Mesenchymal stem cell (in vitro differentiated cells and primary cell): ENCODE measurements around the gene AOX1.

Source experiments
- DNase-seq: peaks from one replicate; pipeline ENCODE4 v3.0.0-alpha.2; 2013
- H2AFZ ChIP-seq: one replicate; pipeline ENCODE4 v1.6.1; 2013; ENCODE audit warnings: low read depth, mild to moderate bottlenecking, control low read depth, inconsistent platforms, low read length, moderate library complexity
- H2AK5ac ChIP-seq: 2 replicates; pipeline ENCODE4 v1.6.1; 2013; ENCODE audit warnings: low read length, moderate library complexity, mild to moderate bottlenecking, inconsistent platforms; ENCODE audit not compliant: severe bottlenecking
- H2BK120ac ChIP-seq: one replicate; pipeline ENCODE4 v1.6.1; 2013; ENCODE audit warnings: low read depth, mild to moderate bottlenecking, inconsistent platforms, low read length, moderate library complexity
- H2BK12ac ChIP-seq, 2 experiments: one replicate each; pipeline ENCODE4 v1.6.1; 2013; ENCODE audit warnings: inconsistent platforms in 2 of 2, low read length in 2 of 2, mild to moderate bottlenecking in 2 of 2, moderate library complexity in 2 of 2, control low read depth in 1 of 2
- H2BK15ac ChIP-seq: one replicate; pipeline ENCODE4 v1.6.1; 2013; ENCODE audit warnings: mild to moderate bottlenecking, low read depth, inconsistent platforms; ENCODE audit not compliant: poor library complexity, severe bottlenecking
- H2BK5ac ChIP-seq: 2 replicates; pipeline ENCODE4 v1.6.1; 2013; ENCODE audit warnings: low read depth, mild to moderate bottlenecking, low read length, control low read depth, inconsistent platforms; ENCODE audit not compliant: poor library complexity, severe bottlenecking
- H3K14ac ChIP-seq, 2 experiments: one replicate each; pipeline ENCODE4 v1.6.1; 2013; ENCODE audit warnings: inconsistent platforms in 2 of 2, low read length in 2 of 2, control low read depth in 1 of 2, mild to moderate bottlenecking in 1 of 2, moderate library complexity in 1 of 2
- H3K18ac ChIP-seq, 2 experiments: one replicate each; pipeline ENCODE4 v1.6.1; 2013; ENCODE audit warnings: inconsistent platforms in 2 of 2, low read length in 2 of 2, control low read depth in 1 of 2, low read depth in 1 of 2, mild to moderate bottlenecking in 1 of 2
- H3K23ac ChIP-seq, 2 experiments: one replicate each; pipeline ENCODE4 v1.6.1; 2013; ENCODE audit warnings: inconsistent platforms in 2 of 2, low read length in 2 of 2, mild to moderate bottlenecking in 2 of 2, moderate library complexity in 2 of 2, control low read depth in 1 of 2
- H3K27ac ChIP-seq: 2 replicates; pipeline ENCODE4 v1.5.1; 2013; ENCODE audit warnings: mild to moderate bottlenecking, moderate library complexity, low read length, control low read depth, inconsistent platforms; ENCODE audit not compliant: poor library complexity, severe bottlenecking
- H3K27me3 ChIP-seq, 2 experiments: 2 replicates each; pipeline versions ENCODE4 v1.6.1 to v1.7.0; 2013; ENCODE audit warnings: low read length in 2 of 2, mild to moderate bottlenecking in 2 of 2, moderate library complexity in 2 of 2, control low read depth in 1 of 2, inconsistent platforms in 1 of 2; ENCODE audit not compliant: control insufficient read depth in 1 of 2, insufficient read depth in 1 of 2
- H3K36me3 ChIP-seq, 2 experiments: 2 replicates each; pipeline versions ENCODE4 v1.6.1 to v1.7.0; 2013; ENCODE audit warnings: low read length in 2 of 2, control low read depth in 1 of 2, inconsistent platforms in 1 of 2, low read depth in 1 of 2, mild to moderate bottlenecking in 1 of 2; ENCODE audit not compliant: insufficient read depth in 2 of 2, control insufficient read depth in 1 of 2
- H3K4ac ChIP-seq, 2 experiments: one replicate each; pipeline ENCODE4 v1.6.1; 2013; ENCODE audit warnings: inconsistent platforms in 2 of 2, low read length in 2 of 2, mild to moderate bottlenecking in 2 of 2, moderate library complexity in 2 of 2, control low read depth in 1 of 2, low read depth in 1 of 2
- H3K4me1 ChIP-seq: 2 replicates; pipeline ENCODE4 v1.6.1; 2013; ENCODE audit warnings: low read depth, low read length, control low read depth; ENCODE audit not compliant: control insufficient read depth, insufficient read depth
- H3K4me2 ChIP-seq: 2 replicates; pipeline ENCODE4 v1.6.1; 2013; ENCODE audit warnings: low read length, mild to moderate bottlenecking, inconsistent platforms; ENCODE audit not compliant: poor library complexity, severe bottlenecking
- H3K4me3 ChIP-seq, 2 experiments: 2 replicates each; pipeline versions ENCODE4 v1.5.1 to v1.7.0; 2013; ENCODE audit warnings: low read length in 2 of 2, mild to moderate bottlenecking in 2 of 2, control low read depth in 1 of 2, low read depth in 1 of 2; ENCODE audit not compliant: insufficient read depth in 1 of 2
- H3K79me1 ChIP-seq: replicated peaks from 2 replicates; pipeline ENCODE4 v1.6.1; 2013; ENCODE audit warnings: mild to moderate bottlenecking, control low read depth, low read length, inconsistent platforms; ENCODE audit not compliant: poor library complexity, severe bottlenecking
- H3K9ac ChIP-seq: 2 replicates; pipeline ENCODE4 v1.7.0; 2013; ENCODE audit warnings: mild to moderate bottlenecking, low read length, moderate library complexity
- H3K9me3 ChIP-seq: 2 replicates; pipeline ENCODE4 v1.7.0; 2013; ENCODE audit warnings: mild to moderate bottlenecking, low read length; ENCODE audit not compliant: control insufficient read depth
- H4K8ac ChIP-seq: one replicate; pipeline ENCODE4 v1.6.1; 2013; ENCODE audit warnings: inconsistent platforms, mild to moderate bottlenecking, low read length, moderate library complexity
- H4K91ac ChIP-seq: one replicate; pipeline ENCODE4 v1.6.1; 2013; ENCODE audit warnings: mild to moderate bottlenecking, low read length, inconsistent platforms
- WGBS: methylation state at CpG from one replicate; pipeline ENCODE4 v1.1.7; 2013; ENCODE audit warnings: mixed read lengths; 5-methylcytosine and 5-hydroxymethylcytosine counted together

AOX1 gene

GRCh38 chr2:200593905-200594304 lies 8.1 kb downstream of the AOX1 start:
- H4K91ac ChIP-seq = no peak overlapping the region
- no peak overlapping the region for H2BK15ac ChIP-seq
- no peak overlapping the region for H3K4ac ChIP-seq
- no peak overlapping the region for H4K8ac ChIP-seq
- H3K9me3 ChIP-seq = peaks cover 7% of the 10 kb centered on the region
- no peak overlapping the region for H3K14ac ChIP-seq
- H3K27me3 ChIP-seq = no peaks in the 10 kb centered on the region
- H3K4me3 ChIP-seq = no peak overlapping the region
- H2BK5ac ChIP-seq = no peak overlapping the region
- no peak overlapping the region for H3K27ac ChIP-seq
- no peak overlapping the region for H2BK12ac ChIP-seq
- H2AFZ ChIP-seq = no peak overlapping the region
- no peak overlapping the region for H3K18ac ChIP-seq
- DNase-seq = no peak
- peaks cover 0 to 50% of the 10 kb centered on the region in 2 experiments for H3K36me3 ChIP-seq
- no peak overlapping the region for H3K23ac ChIP-seq
- H3K4me1 ChIP-seq = no peaks in the 10 kb centered on the region
- WGBS = 64% methylated on average over 1 of the region's 1 CpG
- no peak overlapping the region for H3K4me2 ChIP-seq
- H2BK120ac ChIP-seq = no peak overlapping the region
- H2AK5ac ChIP-seq = no peak overlapping the region
- no peaks in the 10 kb centered on the region for H3K79me1 ChIP-seq
- H3K9ac ChIP-seq = no peak overlapping the region

DNA sequence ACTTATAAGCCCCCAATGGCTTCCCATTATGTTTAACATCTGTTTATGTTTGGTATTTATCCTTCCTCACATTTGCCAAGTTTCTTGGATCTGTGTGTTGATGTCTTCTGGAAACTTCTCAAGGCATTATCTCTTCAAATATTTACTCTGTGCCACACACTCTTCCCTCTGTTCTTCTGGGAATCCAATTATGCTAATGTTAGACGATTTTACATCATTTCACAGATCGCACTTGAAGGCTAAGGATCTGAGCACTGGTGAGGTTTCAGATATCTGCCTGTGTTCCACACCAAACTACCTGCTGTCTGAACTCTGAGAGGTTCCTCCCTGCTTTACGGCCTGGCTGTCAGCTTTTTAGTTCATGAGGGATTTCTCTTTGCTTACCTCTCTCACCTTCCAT lies 10.1 kb downstream of the AOX1 start:
- no peak overlapping the region for H3K4ac ChIP-seq
- H3K4me2 ChIP-seq = no peak overlapping the region
- H3K9ac ChIP-seq = no peak overlapping the region
- peaks cover 7% of the 10 kb centered on the region for H3K9me3 ChIP-seq
- no peak overlapping the region for H2BK5ac ChIP-seq
- H3K4me1 ChIP-seq = no peaks in the 10 kb centered on the region
- H3K18ac ChIP-seq = no peak overlapping the region
- no peak for DNase-seq
- no peak overlapping the region for H3K27ac ChIP-seq
- no peak overlapping the region for H3K14ac ChIP-seq
- no peak overlapping the region for H2AFZ ChIP-seq
- H3K23ac ChIP-seq = no peak overlapping the region
- H4K8ac ChIP-seq = no peak overlapping the region
- no peak overlapping the region for H2BK15ac ChIP-seq
- H3K36me3 ChIP-seq = peaks cover 0 to 68% of the 10 kb centered on the region in 2 experiments
- no peak overlapping the region for H3K4me3 ChIP-seq
- no peak overlapping the region for H2AK5ac ChIP-seq
- WGBS = 93% methylated on average over 2 of the region's 3 CpGs
- no peak overlapping the region for H2BK120ac ChIP-seq
- H4K91ac ChIP-seq = no peak overlapping the region
- no peaks in the 10 kb centered on the region for H3K79me1 ChIP-seq
- H3K27me3 ChIP-seq = no peaks in the 10 kb centered on the region
- no peak overlapping the region for H2BK12ac ChIP-seq

DNA sequence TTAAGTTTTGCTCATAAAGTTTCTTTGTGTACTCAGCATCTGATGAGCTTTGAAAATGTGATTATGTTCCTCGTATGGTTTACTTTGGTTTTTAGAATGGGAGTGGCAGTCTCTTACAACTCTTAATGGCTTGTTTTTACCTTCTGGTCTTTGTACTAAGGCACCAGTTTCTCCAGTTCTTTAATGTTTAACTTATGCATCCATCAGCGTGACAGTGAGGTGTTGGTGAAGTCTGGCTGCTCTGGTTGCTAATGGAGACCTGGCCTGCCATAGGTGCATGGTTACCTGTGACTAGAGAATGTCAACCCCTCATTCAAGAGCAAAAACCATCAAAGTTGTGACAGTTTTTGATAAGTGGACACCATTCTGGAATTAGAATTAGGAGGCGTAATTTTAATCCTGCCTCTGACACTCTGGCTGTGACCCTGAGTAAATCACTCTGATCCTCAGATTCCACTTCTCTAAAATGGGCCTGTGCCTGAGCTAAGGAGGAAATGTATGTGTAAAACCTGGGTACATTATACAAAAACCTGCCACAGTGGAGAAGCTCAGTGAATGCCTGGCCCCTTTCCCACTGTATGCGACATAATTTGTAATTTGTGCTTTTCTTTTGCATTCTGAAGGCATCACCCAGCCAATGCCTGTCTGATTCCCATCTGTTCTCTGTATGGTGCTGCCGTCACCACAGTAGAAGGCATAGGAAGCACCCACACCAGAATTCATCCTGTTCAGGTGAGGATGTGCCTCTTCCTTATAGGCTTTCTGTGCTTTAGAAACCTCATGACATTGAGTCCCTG lies 11.2 kb downstream of the AOX1 start:
- Histone ChIP-seq H2AFZ (no peak overlapping the region), H2BK120ac (no peak overlapping the region), H2BK15ac (no peak overlapping the region), H2BK12ac (no peak overlapping the region), H4K8ac (no peak overlapping the region), H3K18ac (no peak overlapping the region), H3K4me1 (no peaks in the 10 kb centered on the region), H3K4ac (no peak overlapping the region), H3K9me3 (peaks cover 7% of the 10 kb centered on the region), H3K9ac (no peak overlapping the region), H3K4me3 (no peak overlapping the region), H4K91ac (no peak overlapping the region), H3K23ac (no peak overlapping the region), H3K36me3 (peaks cover 0 to 65% of the 10 kb centered on the region in 2 experiments), H2AK5ac (no peak overlapping the region), H2BK5ac (no peak overlapping the region), H3K79me1 (no peaks in the 10 kb centered on the region), H3K27me3 (no peaks in the 10 kb centered on the region), H3K4me2 (no peak overlapping the region), H3K27ac (no peak overlapping the region), H3K14ac (peak overlapping the region in 1 of 2 experiments; percentile 62)
- WGBS = 95% methylated on average over 5 of the region's 5 CpGs
- DNase-seq = no peak

- peaks cover 2% of the 10 kb centered on the region for H3K4me1 ChIP-seq
- H3K9ac ChIP-seq = no peak overlapping the region
- DNase-seq = no peak
- H2AFZ ChIP-seq = no peak overlapping the region
- H3K4me3 ChIP-seq = no peak overlapping the region
- H2AK5ac ChIP-seq = no peak overlapping the region
- H4K8ac ChIP-seq = no peak overlapping the region
- no peaks in the 10 kb centered on the region for H3K79me1 ChIP-seq
- H4K91ac ChIP-seq = no peak overlapping the region
- no peak overlapping the region for H2BK15ac ChIP-seq
- peak overlapping the region in 1 of 2 experiments; percentile 10 for H3K14ac ChIP-seq
- peaks cover 7% of the 10 kb centered on the region for H3K9me3 ChIP-seq
- H2BK120ac ChIP-seq = no peak overlapping the region
- WGBS = no CpG with 5 or more reads among the region's 3 CpGs
- H2BK12ac ChIP-seq = no peak overlapping the region
- no peak overlapping the region for H3K27ac ChIP-seq
- no peak overlapping the region for H3K4me2 ChIP-seq
- no peak overlapping the region for H3K4ac ChIP-seq
- H2BK5ac ChIP-seq = no peak overlapping the region
- H3K27me3 ChIP-seq = no peaks in the 10 kb centered on the region
- H3K23ac ChIP-seq = no peak overlapping the region
- H3K36me3 ChIP-seq = peaks cover 0 to 71% of the 10 kb centered on the region in 2 experiments
- no peak overlapping the region for H3K18ac ChIP-seq
Observed at GRCh38 chr2:200599206-200599605, 13.4 kb downstream of the AOX1 start.
